ENCODE measurements around the gene HMGN3.

- TF ChIP-seq EZH2phosphoT487 (IDR thresholded peaks at IDR 0.05; ENCODE audit: borderline replicate concordance, low read depth, low read length) (no peak), CTCF (conservative IDR thresholded peaks at IDR 0.05; ENCODE audit: low read length) (no peak)
Observed at GRCh38 chr6:79238919-79239318, 4.4 kb upstream of the HMGN3 start.

All from OCI-LY7 (cell line).